Measurements from ENCODE around the gene TSSK2. TPM values are rescaled to one million over a fixed set of nuclear protein-coding genes. Genes with fewer than 3 reads are reported as not detected.

The TSSK2 gene
- total and polyA plus RNA-seq, 7 donors, result 0.14 to 0.32 (median 0.28) TPM; not detected in 3

DNA sequence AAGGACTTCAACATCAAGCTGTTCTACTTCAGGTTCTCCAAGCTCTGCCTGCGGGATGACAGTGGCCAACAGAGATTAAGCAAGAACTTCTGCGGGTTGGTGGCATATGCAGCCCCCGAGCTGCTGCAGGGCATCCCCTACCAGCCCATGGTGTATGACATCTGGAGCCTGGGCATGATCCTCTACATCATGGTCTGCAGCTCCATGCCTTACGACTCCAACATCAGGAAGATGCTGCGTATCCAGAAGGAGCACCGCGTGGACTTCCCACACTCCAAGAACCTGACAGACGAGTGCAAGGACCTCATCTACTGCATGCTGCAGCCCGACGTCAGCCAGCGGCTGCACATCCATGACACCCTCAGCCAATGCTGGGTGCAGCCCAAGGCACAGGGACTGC lies 6.1 kb upstream of the TSSK2 start:
- no peak for DNase-seq
- ATAC-seq, result no peak
- H3K27me3 ChIP-seq (ENCODE audit: insufficient read depth in 3 of 3, low read length in 2 of 3), result no peaks in the 10 kb centered on the region
- H3K36me3 ChIP-seq (ENCODE audit: insufficient read depth in 1 of 2, low read depth in 1 of 2), result no peaks in the 10 kb centered on the region
- no peak overlapping the region for H3K4me3 ChIP-seq
- 91 to 96% (median 91%) methylated on average over 11 of the region's 11 CpGs for WGBS, 3 donors
- peaks cover 20% of the 10 kb centered on the region for H3K4me1 ChIP-seq
- intact Hi-C loops (cut with DNase I), result no loop called here
- H3K9me3 ChIP-seq, result no peaks in the 10 kb centered on the region
- TF ChIP-seq, protein P1, sequence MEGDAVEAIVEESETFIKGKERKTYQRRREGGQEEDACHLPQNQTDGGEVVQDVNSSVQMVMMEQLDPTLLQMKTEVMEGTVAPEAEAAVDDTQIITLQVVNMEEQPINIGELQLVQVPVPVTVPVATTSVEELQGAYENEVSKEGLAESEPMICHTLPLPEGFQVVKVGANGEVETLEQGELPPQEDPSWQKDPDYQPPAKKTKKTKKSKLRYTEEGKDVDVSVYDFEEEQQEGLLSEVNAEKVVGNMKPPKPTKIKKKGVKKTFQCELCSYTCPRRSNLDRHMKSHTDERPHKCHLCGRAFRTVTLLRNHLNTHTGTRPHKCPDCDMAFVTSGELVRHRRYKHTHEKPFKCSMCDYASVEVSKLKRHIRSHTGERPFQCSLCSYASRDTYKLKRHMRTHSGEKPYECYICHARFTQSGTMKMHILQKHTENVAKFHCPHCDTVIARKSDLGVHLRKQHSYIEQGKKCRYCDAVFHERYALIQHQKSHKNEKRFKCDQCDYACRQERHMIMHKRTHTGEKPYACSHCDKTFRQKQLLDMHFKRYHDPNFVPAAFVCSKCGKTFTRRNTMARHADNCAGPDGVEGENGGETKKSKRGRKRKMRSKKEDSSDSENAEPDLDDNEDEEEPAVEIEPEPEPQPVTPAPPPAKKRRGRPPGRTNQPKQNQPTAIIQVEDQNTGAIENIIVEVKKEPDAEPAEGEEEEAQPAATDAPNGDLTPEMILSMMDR (IDR thresholded peaks at IDR 0.05), result no peak
- no peak overlapping the region for H3K27ac ChIP-seq

DNA sequence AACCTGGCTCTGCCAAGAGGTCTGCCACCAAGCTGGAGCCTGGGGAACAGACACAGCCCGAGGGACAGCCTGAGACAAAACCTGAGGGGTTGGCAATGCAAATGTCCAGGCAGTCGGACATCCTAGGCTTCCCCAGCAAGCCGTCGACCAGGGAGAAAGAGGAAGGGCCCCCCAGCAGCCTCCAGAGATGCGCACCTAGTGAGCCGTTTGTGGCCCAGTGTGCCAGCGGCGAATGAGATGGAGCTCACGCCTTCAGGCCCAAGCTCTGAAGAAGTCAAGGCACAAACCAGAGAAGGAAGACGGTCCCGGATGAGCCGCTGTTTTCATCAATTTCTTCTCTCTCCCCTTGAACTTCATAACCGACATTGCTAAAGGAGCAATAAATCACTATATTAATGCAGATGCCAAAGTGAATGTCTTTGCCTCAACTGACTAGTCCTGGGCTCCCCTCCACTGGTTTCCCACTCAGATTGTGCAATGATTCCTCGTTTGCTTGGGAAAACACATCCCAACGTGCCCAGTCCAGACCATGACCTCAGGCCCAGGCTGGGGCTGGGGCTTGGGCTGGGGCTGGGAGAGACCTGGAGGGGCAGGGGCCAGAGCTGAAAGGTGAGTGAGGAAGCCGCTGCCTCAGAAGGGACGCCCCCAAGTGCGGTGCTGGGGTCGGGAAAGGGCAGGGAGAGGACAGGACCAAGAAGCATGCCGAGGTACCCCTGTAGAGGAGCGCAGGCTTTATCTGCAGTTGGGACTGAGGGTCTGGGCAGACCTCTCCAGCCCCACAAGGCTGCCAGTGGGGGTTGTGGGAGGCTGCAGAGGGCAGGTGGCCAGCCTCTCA lies 5.4 kb upstream of the TSSK2 start:
- H3K36me3 ChIP-seq (ENCODE audit: insufficient read depth in 1 of 2, low read depth in 1 of 2), result no peaks in the 10 kb centered on the region
- TF ChIP-seq, protein P1 (IDR thresholded peaks at IDR 0.05), result no peak
- H3K4me3 ChIP-seq, result no peak overlapping the region
- DNase-seq (peak in 1 of 2 donors; percentile 46), ATAC-seq (no peak)
- peaks cover 13% of the 10 kb centered on the region for H3K4me1 ChIP-seq
- no peaks in the 10 kb centered on the region for H3K9me3 ChIP-seq
- WGBS, 3 donors, result 84 to 89% (median 88%) methylated on average over 20 to 21 of the region's 21 CpGs
- H3K27me3 ChIP-seq (ENCODE audit: insufficient read depth in 3 of 3, low read length in 2 of 3), result no peaks in the 10 kb centered on the region
- intact Hi-C loops (cut with DNase I), result no loop called here
- no peak overlapping the region for H3K27ac ChIP-seq

DNA sequence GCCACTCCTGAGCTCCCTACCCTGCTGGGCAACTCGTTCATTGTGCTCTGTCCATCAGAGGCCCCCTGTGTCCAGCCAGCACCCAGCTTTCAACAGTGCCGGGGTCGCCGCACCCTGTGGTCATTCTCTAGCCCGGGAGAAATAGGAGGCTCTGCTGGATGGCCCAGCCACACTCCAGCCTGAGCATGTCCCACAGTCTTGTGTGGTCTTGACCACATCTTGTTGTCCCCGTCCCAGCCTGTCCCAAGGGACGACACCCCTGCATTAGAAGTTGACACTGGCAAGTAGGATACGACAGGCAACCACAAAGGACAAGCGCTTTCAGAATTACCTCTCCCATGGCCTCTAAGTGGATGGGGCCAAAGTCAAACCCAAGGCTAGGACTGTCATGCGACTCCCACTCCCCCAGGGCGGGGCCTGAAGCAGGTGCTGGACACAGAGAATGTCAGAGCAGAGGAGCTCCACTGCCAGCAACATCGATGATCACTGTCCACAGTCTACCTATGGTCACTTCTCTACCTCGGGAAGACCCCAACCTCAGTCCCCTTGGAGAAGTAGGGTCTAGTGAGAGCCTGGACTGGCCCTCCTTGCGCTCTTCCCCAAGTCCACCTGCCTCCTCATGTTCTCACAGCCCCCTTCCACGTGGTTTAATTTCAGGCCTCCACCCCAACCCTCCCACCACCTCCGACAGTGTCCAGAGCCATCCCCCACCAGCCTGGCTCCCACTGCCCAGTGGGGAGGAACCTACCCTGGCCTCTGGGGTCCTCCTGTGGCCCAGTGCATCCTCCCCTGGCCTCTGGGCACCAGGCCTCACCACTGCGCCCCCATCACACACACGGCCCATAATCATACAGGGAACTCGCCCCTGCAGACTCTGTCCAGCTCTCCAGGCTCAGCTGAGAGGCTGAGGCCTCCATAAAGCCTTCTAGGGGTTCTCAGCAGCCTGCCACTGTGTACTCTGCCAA lies 4.5 kb upstream of the TSSK2 start:
- 88 to 91% (median 89%) methylated on average over 19 of the region's 19 CpGs for WGBS, 3 donors
- ATAC-seq, result no peak

DNA sequence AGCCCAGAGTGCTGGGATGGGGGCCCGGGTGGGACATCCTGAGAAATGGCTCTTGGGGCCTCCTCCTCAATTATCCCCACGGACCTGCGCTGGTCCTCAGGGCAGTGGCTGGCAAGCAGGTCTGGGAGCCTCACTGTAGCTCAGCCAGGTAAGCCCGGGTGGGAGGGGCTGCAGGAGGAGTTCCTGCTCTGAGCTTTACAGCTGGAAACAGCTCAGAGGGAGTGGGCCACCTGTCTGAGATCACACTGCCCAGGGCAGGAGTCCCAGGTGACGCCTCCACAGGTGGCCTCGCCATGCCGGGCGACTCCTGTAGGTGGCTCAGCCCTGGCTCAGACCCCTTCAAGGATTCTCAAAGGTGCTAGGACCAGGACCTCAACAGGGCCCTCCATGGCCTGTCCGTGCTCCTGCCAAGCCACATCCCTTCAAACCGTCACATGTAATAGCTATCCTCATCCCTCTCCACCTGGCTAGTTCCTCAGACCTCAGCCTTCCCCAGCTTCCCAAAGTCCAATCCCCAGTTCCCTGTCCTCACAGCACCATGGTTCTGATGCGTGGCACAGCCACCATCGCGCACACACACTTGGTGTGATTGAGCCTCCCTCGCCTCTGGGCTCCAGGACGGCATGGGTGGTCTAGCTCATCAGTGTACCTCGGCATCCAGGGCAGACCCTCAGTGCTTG lies 3.6 kb upstream of the TSSK2 start:
- TF ChIP-seq, protein P1 (IDR thresholded peaks at IDR 0.05), result no peak
- peak in 1 of 2 donors; percentile 39 for DNase-seq
- Histone ChIP-seq H3K27ac (no peak overlapping the region), H3K4me3 (no peak overlapping the region), H3K9me3 (no peaks in the 10 kb centered on the region), H3K4me1 (peaks cover 6% of the 10 kb centered on the region), H3K27me3 (ENCODE audit: insufficient read depth in 3 of 3, low read length in 2 of 3) (no peaks in the 10 kb centered on the region), H3K36me3 (ENCODE audit: insufficient read depth in 1 of 2, low read depth in 1 of 2) (peaks cover 0 to 12% of the 10 kb centered on the region in 2 donors)
- 88 to 92% (median 91%) methylated on average over 16 of the region's 16 CpGs for WGBS, 3 donors
- intact Hi-C loops (cut with DNase I), result no loop called here
- no peak for ATAC-seq

More for the DNA sequence above, 4.5 kb upstream of the TSSK2 start:
- peak in 1 of 2 donors; percentile 50 for DNase-seq
- H3K4me1 ChIP-seq, result peaks cover 6% of the 10 kb centered on the region
- H3K36me3 ChIP-seq (ENCODE audit: insufficient read depth in 1 of 2, low read depth in 1 of 2), result peaks cover 0 to 4% of the 10 kb centered on the region in 2 donors
- no peaks in the 10 kb centered on the region for H3K9me3 ChIP-seq
- no peaks in the 10 kb centered on the region for H3K27me3 ChIP-seq (ENCODE audit: insufficient read depth in 3 of 3, low read length in 2 of 3)
- TF ChIP-seq, protein P1 (IDR thresholded peaks at IDR 0.05), result no peak
- H3K4me3 ChIP-seq, result no peak overlapping the region
- no peak overlapping the region for H3K27ac ChIP-seq
- intact Hi-C loops (cut with DNase I), result no loop called here

All from psoas muscle (tissue), 8 donors.